ENCODE results near the gene DDIT4. TPM values are rescaled to one million over a fixed set of nuclear protein-coding genes. Genes with fewer than 3 reads are reported as not detected.

Gene DDIT4
- total and polyA plus RNA-seq, 2 of the 8 experiments (the other 6 are each of a cell fraction or from before 2014, with no cell fraction given): 47.4 to 108 TPM

DNA sequence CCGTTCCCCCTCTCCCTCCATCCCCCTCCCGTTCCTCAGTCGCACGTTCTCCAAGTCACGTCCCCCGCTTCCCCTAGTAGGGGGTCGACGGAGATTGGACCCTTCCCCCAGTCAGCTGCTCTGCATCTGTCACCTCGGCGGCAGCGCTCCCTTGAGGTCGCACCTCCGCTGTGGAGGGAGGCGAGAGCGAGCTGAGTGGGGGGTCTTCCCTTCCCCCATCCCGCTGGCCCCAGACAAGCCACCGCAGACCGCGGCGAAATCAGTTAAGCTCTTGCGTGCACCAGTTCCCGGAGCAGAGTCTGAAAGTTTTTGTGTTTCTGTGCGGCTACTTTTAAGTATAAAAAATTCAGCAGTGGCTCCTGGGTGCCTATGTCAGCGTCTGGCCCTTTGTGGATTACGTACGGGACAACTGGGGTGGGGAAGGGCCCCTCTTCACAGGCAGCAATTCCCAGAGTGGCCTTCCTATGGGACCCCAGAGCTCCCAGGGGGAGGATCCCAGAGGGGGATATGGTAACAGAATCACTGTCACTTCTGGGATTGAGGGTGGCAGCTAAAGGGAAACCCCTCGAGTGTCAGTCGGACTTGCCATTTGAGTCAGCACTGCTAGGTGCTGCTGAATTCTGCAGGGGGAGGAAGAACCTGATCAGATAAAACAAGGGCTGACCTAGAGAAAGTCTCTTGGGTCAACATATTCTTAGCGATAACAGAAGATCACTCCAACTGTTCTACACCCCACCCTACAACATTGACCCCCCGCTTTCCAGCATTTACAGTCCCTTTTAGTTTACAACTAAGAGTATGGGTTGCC, 12.5 kb upstream of the DDIT4 start (continued):
- TF ChIP-seq TCF12 (IDR thresholded peaks at IDR 0.05; ENCODE audit: low read depth, low read length) (peak; percentile 90), ZNF274 (IDR thresholded peaks at IDR 0.05; ENCODE audit: borderline replicate concordance, extremely low read depth, low read length) (no peak), TAF7 (optimal IDR thresholded peaks at IDR 0.05; ENCODE audit: borderline replicate concordance, low read depth, low read length) (peak; percentile 74), RAD21 (IDR thresholded peaks at IDR 0.05 in 1 of 2, conservative IDR thresholded peaks at IDR 0.05 in 1 of 2; ENCODE audit: low read depth in 2 of 2, low read length in 2 of 2) (peak; percentile 23 to 54; a peak in 2 of 4 replicates), TAF1 (IDR thresholded peaks at IDR 0.05; ENCODE audit: low read depth, low read length) (peak; percentile 27; the same call in 1 of the 2 replicates), CHD2 (IDR thresholded peaks at IDR 0.05; ENCODE audit: low read length) (peak; percentile 68)
- TF ChIP-seq, protein P1, sequence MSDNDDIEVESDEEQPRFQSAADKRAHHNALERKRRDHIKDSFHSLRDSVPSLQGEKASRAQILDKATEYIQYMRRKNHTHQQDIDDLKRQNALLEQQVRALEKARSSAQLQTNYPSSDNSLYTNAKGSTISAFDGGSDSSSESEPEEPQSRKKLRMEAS (IDR thresholded peaks at IDR 0.05): peak; percentile 81
- TF ChIP-seq, protein P2, sequence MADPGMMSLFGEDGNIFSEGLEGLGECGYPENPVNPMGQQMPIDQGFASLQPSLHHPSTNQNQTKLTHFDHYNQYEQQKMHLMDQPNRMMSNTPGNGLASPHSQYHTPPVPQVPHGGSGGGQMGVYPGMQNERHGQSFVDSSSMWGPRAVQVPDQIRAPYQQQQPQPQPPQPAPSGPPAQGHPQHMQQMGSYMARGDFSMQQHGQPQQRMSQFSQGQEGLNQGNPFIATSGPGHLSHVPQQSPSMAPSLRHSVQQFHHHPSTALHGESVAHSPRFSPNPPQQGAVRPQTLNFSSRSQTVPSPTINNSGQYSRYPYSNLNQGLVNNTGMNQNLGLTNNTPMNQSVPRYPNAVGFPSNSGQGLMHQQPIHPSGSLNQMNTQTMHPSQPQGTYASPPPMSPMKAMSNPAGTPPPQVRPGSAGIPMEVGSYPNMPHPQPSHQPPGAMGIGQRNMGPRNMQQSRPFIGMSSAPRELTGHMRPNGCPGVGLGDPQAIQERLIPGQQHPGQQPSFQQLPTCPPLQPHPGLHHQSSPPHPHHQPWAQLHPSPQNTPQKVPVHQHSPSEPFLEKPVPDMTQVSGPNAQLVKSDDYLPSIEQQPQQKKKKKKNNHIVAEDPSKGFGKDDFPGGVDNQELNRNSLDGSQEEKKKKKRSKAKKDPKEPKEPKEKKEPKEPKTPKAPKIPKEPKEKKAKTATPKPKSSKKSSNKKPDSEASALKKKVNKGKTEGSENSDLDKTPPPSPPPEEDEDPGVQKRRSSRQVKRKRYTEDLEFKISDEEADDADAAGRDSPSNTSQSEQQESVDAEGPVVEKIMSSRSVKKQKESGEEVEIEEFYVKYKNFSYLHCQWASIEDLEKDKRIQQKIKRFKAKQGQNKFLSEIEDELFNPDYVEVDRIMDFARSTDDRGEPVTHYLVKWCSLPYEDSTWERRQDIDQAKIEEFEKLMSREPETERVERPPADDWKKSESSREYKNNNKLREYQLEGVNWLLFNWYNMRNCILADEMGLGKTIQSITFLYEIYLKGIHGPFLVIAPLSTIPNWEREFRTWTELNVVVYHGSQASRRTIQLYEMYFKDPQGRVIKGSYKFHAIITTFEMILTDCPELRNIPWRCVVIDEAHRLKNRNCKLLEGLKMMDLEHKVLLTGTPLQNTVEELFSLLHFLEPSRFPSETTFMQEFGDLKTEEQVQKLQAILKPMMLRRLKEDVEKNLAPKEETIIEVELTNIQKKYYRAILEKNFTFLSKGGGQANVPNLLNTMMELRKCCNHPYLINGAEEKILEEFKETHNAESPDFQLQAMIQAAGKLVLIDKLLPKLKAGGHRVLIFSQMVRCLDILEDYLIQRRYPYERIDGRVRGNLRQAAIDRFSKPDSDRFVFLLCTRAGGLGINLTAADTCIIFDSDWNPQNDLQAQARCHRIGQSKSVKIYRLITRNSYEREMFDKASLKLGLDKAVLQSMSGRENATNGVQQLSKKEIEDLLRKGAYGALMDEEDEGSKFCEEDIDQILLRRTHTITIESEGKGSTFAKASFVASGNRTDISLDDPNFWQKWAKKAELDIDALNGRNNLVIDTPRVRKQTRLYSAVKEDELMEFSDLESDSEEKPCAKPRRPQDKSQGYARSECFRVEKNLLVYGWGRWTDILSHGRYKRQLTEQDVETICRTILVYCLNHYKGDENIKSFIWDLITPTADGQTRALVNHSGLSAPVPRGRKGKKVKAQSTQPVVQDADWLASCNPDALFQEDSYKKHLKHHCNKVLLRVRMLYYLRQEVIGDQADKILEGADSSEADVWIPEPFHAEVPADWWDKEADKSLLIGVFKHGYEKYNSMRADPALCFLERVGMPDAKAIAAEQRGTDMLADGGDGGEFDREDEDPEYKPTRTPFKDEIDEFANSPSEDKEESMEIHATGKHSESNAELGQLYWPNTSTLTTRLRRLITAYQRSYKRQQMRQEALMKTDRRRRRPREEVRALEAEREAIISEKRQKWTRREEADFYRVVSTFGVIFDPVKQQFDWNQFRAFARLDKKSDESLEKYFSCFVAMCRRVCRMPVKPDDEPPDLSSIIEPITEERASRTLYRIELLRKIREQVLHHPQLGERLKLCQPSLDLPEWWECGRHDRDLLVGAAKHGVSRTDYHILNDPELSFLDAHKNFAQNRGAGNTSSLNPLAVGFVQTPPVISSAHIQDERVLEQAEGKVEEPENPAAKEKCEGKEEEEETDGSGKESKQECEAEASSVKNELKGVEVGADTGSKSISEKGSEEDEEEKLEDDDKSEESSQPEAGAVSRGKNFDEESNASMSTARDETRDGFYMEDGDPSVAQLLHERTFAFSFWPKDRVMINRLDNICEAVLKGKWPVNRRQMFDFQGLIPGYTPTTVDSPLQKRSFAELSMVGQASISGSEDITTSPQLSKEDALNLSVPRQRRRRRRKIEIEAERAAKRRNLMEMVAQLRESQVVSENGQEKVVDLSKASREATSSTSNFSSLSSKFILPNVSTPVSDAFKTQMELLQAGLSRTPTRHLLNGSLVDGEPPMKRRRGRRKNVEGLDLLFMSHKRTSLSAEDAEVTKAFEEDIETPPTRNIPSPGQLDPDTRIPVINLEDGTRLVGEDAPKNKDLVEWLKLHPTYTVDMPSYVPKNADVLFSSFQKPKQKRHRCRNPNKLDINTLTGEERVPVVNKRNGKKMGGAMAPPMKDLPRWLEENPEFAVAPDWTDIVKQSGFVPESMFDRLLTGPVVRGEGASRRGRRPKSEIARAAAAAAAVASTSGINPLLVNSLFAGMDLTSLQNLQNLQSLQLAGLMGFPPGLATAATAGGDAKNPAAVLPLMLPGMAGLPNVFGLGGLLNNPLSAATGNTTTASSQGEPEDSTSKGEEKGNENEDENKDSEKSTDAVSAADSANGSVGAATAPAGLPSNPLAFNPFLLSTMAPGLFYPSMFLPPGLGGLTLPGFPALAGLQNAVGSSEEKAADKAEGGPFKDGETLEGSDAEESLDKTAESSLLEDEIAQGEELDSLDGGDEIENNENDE (IDR thresholded peaks at IDR 0.05; ENCODE audit: insufficient replicate concordance, low read length): no peak

Data from H1 (cell line).